ENCODE results near the gene HUNK.
"Not testable (repeated sequence)": the region's sequence is repeated elsewhere in the genome, so short reads cannot be mapped to it uniquely, and the experiment has no call there.

Gene HUNK

DNA sequence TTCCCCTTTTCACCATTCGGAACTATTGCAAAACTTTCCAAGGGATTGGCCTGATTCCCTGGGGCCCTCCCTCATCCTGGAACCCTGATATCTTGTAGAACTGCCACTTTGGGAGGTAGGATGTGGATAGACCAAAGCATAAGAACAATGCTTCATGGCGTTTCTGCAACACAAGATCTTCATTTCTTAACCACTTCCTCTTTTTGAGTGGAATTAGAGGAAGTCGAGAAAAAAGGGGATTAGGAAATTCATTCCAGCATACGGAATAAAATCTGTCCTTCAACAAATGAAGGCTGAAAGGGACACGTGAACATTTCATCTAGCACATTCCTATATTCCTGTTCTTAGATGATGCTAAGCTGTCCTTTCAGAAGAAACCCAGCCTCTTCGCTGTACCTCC lies 149.3 kb downstream of the HUNK start:
- TF ChIP-seq, protein P1, sequence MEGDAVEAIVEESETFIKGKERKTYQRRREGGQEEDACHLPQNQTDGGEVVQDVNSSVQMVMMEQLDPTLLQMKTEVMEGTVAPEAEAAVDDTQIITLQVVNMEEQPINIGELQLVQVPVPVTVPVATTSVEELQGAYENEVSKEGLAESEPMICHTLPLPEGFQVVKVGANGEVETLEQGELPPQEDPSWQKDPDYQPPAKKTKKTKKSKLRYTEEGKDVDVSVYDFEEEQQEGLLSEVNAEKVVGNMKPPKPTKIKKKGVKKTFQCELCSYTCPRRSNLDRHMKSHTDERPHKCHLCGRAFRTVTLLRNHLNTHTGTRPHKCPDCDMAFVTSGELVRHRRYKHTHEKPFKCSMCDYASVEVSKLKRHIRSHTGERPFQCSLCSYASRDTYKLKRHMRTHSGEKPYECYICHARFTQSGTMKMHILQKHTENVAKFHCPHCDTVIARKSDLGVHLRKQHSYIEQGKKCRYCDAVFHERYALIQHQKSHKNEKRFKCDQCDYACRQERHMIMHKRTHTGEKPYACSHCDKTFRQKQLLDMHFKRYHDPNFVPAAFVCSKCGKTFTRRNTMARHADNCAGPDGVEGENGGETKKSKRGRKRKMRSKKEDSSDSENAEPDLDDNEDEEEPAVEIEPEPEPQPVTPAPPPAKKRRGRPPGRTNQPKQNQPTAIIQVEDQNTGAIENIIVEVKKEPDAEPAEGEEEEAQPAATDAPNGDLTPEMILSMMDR (IDR thresholded peaks at IDR 0.05; ENCODE audit: low read depth, low read length, missing control alignments) = no peak
- no peak overlapping the region for H3K4me3 ChIP-seq (ENCODE audit: low read depth, low read length)
- no peak for DNase-seq (ENCODE audit: low read depth)
- in situ Hi-C loops (cut with HindIII; ENCODE audit: low sequenced_read_pairs) = no loop called here

DNA sequence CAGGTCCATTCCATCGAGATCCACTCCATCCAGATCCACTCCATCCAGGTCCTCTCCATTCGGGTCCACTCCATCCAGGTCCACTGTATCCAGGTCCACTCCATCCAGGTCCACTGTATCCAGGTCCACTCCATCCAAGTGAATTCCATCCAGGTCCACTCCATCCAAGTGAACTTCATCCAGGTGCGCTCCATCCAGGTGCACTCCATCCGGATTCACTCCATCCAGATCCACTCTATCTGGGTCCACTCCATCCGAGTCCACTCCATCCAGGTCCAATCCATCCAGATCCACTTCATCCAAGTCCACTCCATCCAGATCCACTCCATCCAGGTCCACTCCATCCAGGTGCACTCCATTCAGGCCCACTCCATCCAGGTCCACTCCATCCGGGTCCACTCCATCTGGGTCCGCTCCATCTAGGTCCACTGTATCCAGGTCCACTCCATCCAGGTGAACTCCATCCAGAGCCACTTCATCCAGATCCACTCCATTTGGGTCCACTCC lies 157.4 kb downstream of the HUNK start:
- in situ Hi-C loops (cut with HindIII; ENCODE audit: low sequenced_read_pairs) = no loop called here
- TF ChIP-seq, protein P1 (IDR thresholded peaks at IDR 0.05; ENCODE audit: low read depth, low read length, missing control alignments) = no peak
- no peak overlapping the region for H3K4me3 ChIP-seq (ENCODE audit: low read depth, low read length)
- DNase-seq (ENCODE audit: low read depth) = no peak

DNA sequence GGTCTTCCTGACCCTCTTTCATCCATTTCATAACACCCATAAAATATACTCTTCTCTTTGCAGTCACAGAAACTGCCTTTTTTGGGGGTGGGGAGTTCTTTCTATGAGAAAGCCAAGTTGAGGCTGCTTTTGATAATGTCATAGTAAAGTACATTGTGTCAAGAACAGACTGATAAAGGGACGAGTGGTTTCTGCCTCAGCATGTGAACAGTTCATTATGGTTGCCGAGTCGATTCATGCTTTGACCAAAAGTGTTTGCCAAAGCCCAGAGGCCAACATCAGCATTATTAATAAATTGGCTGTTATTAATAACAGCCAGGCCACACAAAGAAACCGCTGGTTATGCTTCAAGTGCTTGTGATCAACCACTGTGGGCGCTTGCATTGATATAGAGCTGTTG lies 162.0 kb downstream of the HUNK start:
- in situ Hi-C loops (cut with HindIII; ENCODE audit: low sequenced_read_pairs) = no loop called here
- TF ChIP-seq, protein P1 (IDR thresholded peaks at IDR 0.05; ENCODE audit: low read depth, low read length, missing control alignments) = no peak
- H3K4me3 ChIP-seq (ENCODE audit: low read depth, low read length) = no peak overlapping the region
- no peak for DNase-seq (ENCODE audit: low read depth)

DNA sequence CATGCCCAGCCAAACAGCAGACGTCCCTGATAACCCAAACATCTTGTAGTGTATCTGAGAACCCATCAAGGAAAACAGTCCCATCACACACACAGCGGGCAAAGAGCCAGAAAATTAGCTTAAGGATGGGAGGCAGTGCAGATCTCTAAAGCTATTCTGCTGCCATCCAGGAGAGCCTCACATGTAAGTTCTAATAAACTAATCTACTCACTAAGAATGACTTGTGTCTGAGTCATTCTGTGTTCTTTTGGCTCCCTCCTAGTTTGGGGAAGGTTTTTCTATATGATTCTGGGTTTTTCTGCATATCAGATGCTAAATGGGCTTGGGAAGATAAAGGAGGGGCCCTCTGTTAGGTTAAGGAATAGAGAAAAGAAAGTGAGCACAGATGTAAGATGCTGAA lies 162.8 kb downstream of the HUNK start:
- no peak overlapping the region for H3K4me3 ChIP-seq (ENCODE audit: low read depth, low read length)
- in situ Hi-C loops (cut with HindIII; ENCODE audit: low sequenced_read_pairs) = no loop called here
- DNase-seq (ENCODE audit: low read depth) = no peak
- TF ChIP-seq, protein P1 (IDR thresholded peaks at IDR 0.05; ENCODE audit: low read depth, low read length, missing control alignments) = no peak

DNA sequence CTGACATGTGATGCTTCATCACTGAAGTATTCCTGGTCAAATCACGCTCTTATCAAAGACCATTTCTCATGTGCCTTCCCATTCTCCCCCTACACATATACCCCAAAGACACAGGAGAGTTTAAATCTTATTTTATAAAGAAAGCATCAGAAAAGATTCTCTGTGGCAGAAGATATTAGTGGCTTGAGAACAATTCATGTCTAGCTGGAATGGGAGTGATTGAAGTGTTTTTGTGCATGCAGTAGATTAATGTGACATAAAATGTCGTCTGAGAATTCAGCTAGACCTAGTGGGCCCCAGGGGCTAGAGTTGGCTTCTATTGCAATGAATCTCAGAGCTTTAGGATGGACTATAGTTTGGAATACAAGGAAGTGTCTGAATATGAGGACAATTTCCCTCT lies 163.9 kb downstream of the HUNK start:
- no peak overlapping the region for H3K4me3 ChIP-seq (ENCODE audit: low read depth, low read length)
- in situ Hi-C loops (cut with HindIII; ENCODE audit: low sequenced_read_pairs) = no loop called here
- no peak for DNase-seq (ENCODE audit: low read depth)
- TF ChIP-seq, protein P1 (IDR thresholded peaks at IDR 0.05; ENCODE audit: low read depth, low read length, missing control alignments) = no peak

DNA sequence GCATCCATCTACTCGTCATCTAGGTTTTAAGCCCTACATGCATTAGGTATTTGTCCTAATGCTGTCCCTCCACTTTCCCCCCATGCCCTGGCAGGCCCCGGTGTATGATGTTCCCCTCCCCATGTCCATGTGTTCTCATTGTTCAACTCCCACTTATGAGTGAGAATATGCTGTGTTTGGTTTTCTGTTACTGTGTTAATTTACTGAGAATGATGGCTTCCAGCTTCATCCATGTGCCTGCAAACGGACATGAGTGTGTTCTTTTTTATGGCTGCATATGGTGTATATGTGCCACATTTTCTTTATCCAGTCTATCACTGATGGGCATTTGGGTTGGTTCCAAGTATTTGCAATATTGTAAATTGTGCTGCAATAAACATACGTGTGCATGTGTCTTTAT lies 165.9 kb downstream of the HUNK start:
- DNase-seq (ENCODE audit: low read depth); in situ Hi-C loops (cut with HindIII; ENCODE audit: low sequenced_read_pairs); H3K4me3 ChIP-seq (ENCODE audit: low read depth, low read length): not testable (repeated sequence)

DNA sequence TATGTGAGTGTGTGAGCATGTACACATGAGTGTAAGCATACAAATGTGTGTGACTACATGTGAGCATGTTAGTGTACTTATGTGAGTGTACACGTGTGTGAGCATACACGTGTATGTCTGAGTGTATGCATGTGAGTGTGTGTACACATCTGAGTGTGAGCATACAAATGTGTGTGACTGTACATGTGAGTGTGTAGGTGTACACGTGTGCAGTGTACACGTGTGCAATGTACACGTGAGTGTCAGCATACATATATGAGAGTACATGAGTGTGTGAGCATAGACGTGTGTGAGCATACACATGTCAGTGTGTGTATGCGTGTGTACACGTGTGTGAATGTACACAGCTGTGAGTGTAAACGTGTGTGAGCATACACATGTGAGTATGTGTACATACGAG lies 170.6 kb downstream of the HUNK start:
- no peak for DNase-seq (ENCODE audit: low read depth)
- in situ Hi-C loops (cut with HindIII; ENCODE audit: low sequenced_read_pairs) = no loop called here
- TF ChIP-seq, protein P1 (IDR thresholded peaks at IDR 0.05; ENCODE audit: low read depth, low read length, missing control alignments) = no peak
- no peak overlapping the region for H3K4me3 ChIP-seq (ENCODE audit: low read depth, low read length)

All from astrocyte of the cerebellum (primary cell).